GM23338 (cell line): ENCODE results near the gene TMEM151B. TPM values are rescaled to one million over a fixed set of nuclear protein-coding genes. Genes with fewer than 3 reads are reported as not detected.
A peak's percentile ranks its signal among the peaks of the same experiment; 100 is the strongest.
"Not testable (repeated sequence)": the region's sequence is repeated elsewhere in the genome, so short reads cannot be mapped to it uniquely, and the experiment has no call there.

Experiments
- ATAC-seq: fragments of 200-7000 bp; cut with Tn5 transposase; 3 replicates; pipeline ENCODE4 v1.9.1; 2020
- DNase-seq: peaks from one replicate; pipeline ENCODE4 v3.0.0-alpha.2; 2015; ENCODE audit warnings: low spot score
- H2AFZ ChIP-seq: fragments of 200-600 bp; sonication (generic); 2 replicates; pipeline ENCODE4 v1.8.0; 2016; ENCODE audit warnings: antibody characterized with exemption, mild to moderate bottlenecking, moderate library complexity
- H3F3A ChIP-seq: fragments of 200-600 bp; sonication (generic); replicated peaks from 2 replicates; pipeline ENCODE4 v1.8.0; 2017; ENCODE audit warnings: antibody characterized with exemption, mixed run types, low read depth
- H3K27ac ChIP-seq: fragments of 200-600 bp; sonication (generic); 2 replicates; pipeline ENCODE4 v1.6.1; 2016; ENCODE audit warnings: low read depth
- H3K27me3 ChIP-seq: fragments of 200-600 bp; sonication (generic); 2 replicates; pipeline ENCODE4 v1.8.0; 2016; ENCODE audit warnings: mild to moderate bottlenecking, mixed run types, moderate library complexity; ENCODE audit not compliant: insufficient read depth
- H3K36me3 ChIP-seq: fragments of 200-600 bp; sonication (generic); 2 replicates; pipeline ENCODE4 v1.8.0; 2016; ENCODE audit warnings: mild to moderate bottlenecking; ENCODE audit not compliant: insufficient read depth
- H3K4me1 ChIP-seq: fragments of 200-600 bp; sonication (generic); 2 replicates; pipeline ENCODE4 v1.8.0; 2016; ENCODE audit warnings: mild to moderate bottlenecking, moderate library complexity; ENCODE audit not compliant: insufficient read depth
- H3K4me2 ChIP-seq: fragments of 200-600 bp; sonication (generic); 2 replicates; pipeline ENCODE4 v1.7.1; 2017; ENCODE audit warnings: mixed run types
- H3K4me3 ChIP-seq: fragments of 200-600 bp; sonication (generic); 2 replicates; pipeline ENCODE4 v1.6.1; 2016; ENCODE audit warnings: mixed run types
- H3K79me2 ChIP-seq: fragments of 200-600 bp; sonication (generic); replicated peaks from 2 replicates; pipeline ENCODE4 v1.8.0; 2017; ENCODE audit warnings: mild to moderate bottlenecking; ENCODE audit not compliant: insufficient read depth
- H3K9me2 ChIP-seq: fragments of 200-600 bp; sonication (generic); 2 replicates; pipeline ENCODE4 v1.8.0; 2017; ENCODE audit not compliant: insufficient read depth
- H4K20me1 ChIP-seq: fragments of 200-600 bp; sonication (generic); replicated peaks from 2 replicates; pipeline ENCODE4 v1.8.0; 2017; ENCODE audit warnings: mild to moderate bottlenecking; ENCODE audit not compliant: insufficient read depth
- H3K27ac Mint-ChIP-seq: 2 replicates; pipeline ENCODE4 v1.8.0; 2020; ENCODE audit warnings: inconsistent platforms, mild to moderate bottlenecking, moderate library complexity, mixed read lengths
- H3K27me3 Mint-ChIP-seq: 3 replicates; pipeline ENCODE4 v1.8.0; 2022; ENCODE audit warnings: low read depth, mild to moderate bottlenecking, moderate library complexity, mixed read lengths, inconsistent platforms; ENCODE audit not compliant: insufficient read depth, poor library complexity
- H3K36me3 Mint-ChIP-seq: 3 replicates; pipeline ENCODE4 v1.8.0; 2021; ENCODE audit warnings: low read depth, mild to moderate bottlenecking, inconsistent platforms, moderate library complexity, mixed read lengths
- H3K4me1 Mint-ChIP-seq: 3 replicates; pipeline ENCODE4 v1.8.0; 2020; ENCODE audit warnings: mild to moderate bottlenecking, inconsistent platforms, mixed read lengths
- H3K4me3 Mint-ChIP-seq: 3 replicates; pipeline ENCODE4 v1.8.0; 2021; ENCODE audit warnings: moderate library complexity, mild to moderate bottlenecking, inconsistent platforms, mixed read lengths
- H3K9me3 Mint-ChIP-seq: 3 replicates; pipeline ENCODE4 v1.8.0; 2020; ENCODE audit warnings: moderate library complexity, mild to moderate bottlenecking, inconsistent platforms, mixed read lengths
- CTCF ChIP-seq, 2 experiments: fragments of 200-600 bp in 1 of 2; sonication (generic) in 1 of 2; conservative IDR thresholded peaks; 2 replicates each; pipeline versions ENCODE4 v1.5.1 to v1.6.1; 2016 to 2017; ENCODE audit warnings: antibody characterized with exemption in 2 of 2, low read depth in 2 of 2, mild to moderate bottlenecking in 2 of 2, moderate library complexity in 1 of 2
- ETS1 ChIP-seq: IDR thresholded peaks from 2 replicates; pipeline ENCODE4 v1.6.1; 2016; ENCODE audit warnings: antibody characterized with exemption
- NANOG ChIP-seq: IDR thresholded peaks from 2 replicates; pipeline ENCODE4 v1.6.1; 2016; ENCODE audit warnings: antibody characterized with exemption, borderline replicate concordance
- POLR2AphosphoS5 ChIP-seq: IDR thresholded peaks from 2 replicates; pipeline ENCODE4 v1.6.1; 2016; ENCODE audit warnings: antibody characterized with exemption, low read depth
- REST ChIP-seq: IDR thresholded peaks from one replicate; pipeline ENCODE4 v1.6.1; 2018; ENCODE audit warnings: antibody characterized with exemption; ENCODE audit not compliant: unreplicated experiment
- ZNF114 ChIP-seq: fragments of 250-450 bp; sonication (Bioruptor Pico); IDR thresholded peaks from 2 replicates; pipeline ENCODE4 v1.5.0; 2020; ENCODE audit warnings: mild to moderate bottlenecking, moderate library complexity
- ZNF331 ChIP-seq: fragments of 250-450 bp; sonication (Bioruptor Pico); IDR thresholded peaks from 2 replicates; pipeline ENCODE4 v1.5.0; 2020; ENCODE audit warnings: low read depth, mild to moderate bottlenecking, moderate library complexity
- ZNF462 ChIP-seq: fragments of 250-450 bp; sonication (Bioruptor Pico); IDR thresholded peaks from 2 replicates; pipeline ENCODE4 v1.5.0; 2020; ENCODE audit warnings: mild to moderate bottlenecking, moderate library complexity
- polyA plus RNA-seq: library from polyadenylated mRNA; unstranded; fragments of >200 nt; fragmentation: Nextera tagmentation; extraction: Ambion mirVana; gene quantifications from 2 replicates; pipeline ENCODE4 v1.2.1, GENCODE V29; 2016
- total RNA-seq: library from RNA; depleted of rRNA; stranded (reverse); fragments of >200 nt; shearing (Covaris generic); gene quantifications from 2 replicates; pipeline ENCODE4 v1.2.3, GENCODE V29; 2014

The TMEM151B gene
- total and polyA plus RNA-seq, 2 experiments from 2014 or later, result 0.91 to 14.6 TPM

- H3K27me3 ChIP-seq, result no peaks in the 10 kb centered on the region
- H3K36me3 ChIP-seq, result no peaks in the 10 kb centered on the region
- ATAC-seq (peak; percentile 62), DNase-seq (peak; percentile 61)
- peak overlapping the region; percentile 25; the same call in 1 of the 2 replicates for H3K4me3 ChIP-seq
- H3K4me3 Mint-ChIP-seq, result no peak overlapping the region
- TF ChIP-seq ZNF462 (CRISPR knock-in tag) (no peak), ZNF114 (CRISPR knock-in tag) (no peak), ETS1 (no peak), ZNF331 (no peak), CTCF (conservative IDR thresholded peaks at IDR 0.05; ENCODE audit: low read depth in 2 of 2) (no peak), POLR2AphosphoS5 (no peak), NANOG (no peak), REST (no peak)
- peaks cover 13% of the 10 kb centered on the region for H3K4me1 ChIP-seq
- H3K27me3 Mint-ChIP-seq, result peaks cover 4% of the 10 kb centered on the region
- H3K36me3 Mint-ChIP-seq, result no peaks in the 10 kb centered on the region
- peak overlapping the region; percentile 39; the same call in 1 of the 2 replicates for H3K27ac Mint-ChIP-seq
- H3K4me2 ChIP-seq, result peak overlapping the region; percentile 69
- no peak overlapping the region for H3K27ac ChIP-seq
- no peaks in the 10 kb centered on the region for H4K20me1 ChIP-seq
- H2AFZ ChIP-seq, result peak overlapping the region; percentile 87
- no peaks in the 10 kb centered on the region for H3F3A ChIP-seq
- H3K79me2 ChIP-seq, result no peaks in the 10 kb centered on the region
- H3K9me3 Mint-ChIP-seq, result no peaks in the 10 kb centered on the region
- H3K9me2 ChIP-seq, result no peaks in the 10 kb centered on the region
- peaks cover 13% of the 10 kb centered on the region for H3K4me1 Mint-ChIP-seq
Measured at GRCh38 chr6:44349904-44350649, 79.8 kb downstream of the TMEM151B start.

GRCh38 chr6:44350650-44350994, 80.4 kb downstream of the TMEM151B start:
- H4K20me1 ChIP-seq, H3K27me3 ChIP-seq, ATAC-seq, H3K27ac Mint-ChIP-seq, DNase-seq, H3K27ac ChIP-seq, H3F3A ChIP-seq, H3K36me3 Mint-ChIP-seq, H3K36me3 ChIP-seq, H3K79me2 ChIP-seq, H3K27me3 Mint-ChIP-seq, H3K4me3 Mint-ChIP-seq, H3K9me3 Mint-ChIP-seq, H3K9me2 ChIP-seq: not testable (repeated sequence)
- Histone ChIP-seq H3K4me1 (peaks cover 13% of the 10 kb centered on the region), H3K4me3 (0 out of 2 replicates have a peak overlapping the region, but pooled peaks have one; percentile 25), H2AFZ (peak overlapping the region; percentile 87; the same call in 1 of the 2 replicates), H3K4me2 (peak overlapping the region; percentile 69)
- peaks cover 13% of the 10 kb centered on the region for H3K4me1 Mint-ChIP-seq
